Stimulated activated CD4-positive, alpha-beta T cell treated with anti-CD3 and anti-CD28 coated beads, Interleukin-1b, Interleukin-23, amount 100 ng/mL, for 24 hours (primary cell): ENCODE measurements around the gene DNAAF5.

Experiments
- DNase-seq, 4 experiments: peaks; one replicate each; pipeline ENCODE4 v3.0.0-alpha.2; 2020; ENCODE audit warnings: low read depth in 4 of 4, low spot score in 1 of 4

DNAAF5 gene

GRCh38 chr7:706721-707120 is 19.8 kb upstream of the DNAAF5 start:
- no peak for DNase-seq

- no peak for DNase-seq
Measured at GRCh38 chr7:707296-708000, 19.1 kb upstream of the DNAAF5 start.

DNA sequence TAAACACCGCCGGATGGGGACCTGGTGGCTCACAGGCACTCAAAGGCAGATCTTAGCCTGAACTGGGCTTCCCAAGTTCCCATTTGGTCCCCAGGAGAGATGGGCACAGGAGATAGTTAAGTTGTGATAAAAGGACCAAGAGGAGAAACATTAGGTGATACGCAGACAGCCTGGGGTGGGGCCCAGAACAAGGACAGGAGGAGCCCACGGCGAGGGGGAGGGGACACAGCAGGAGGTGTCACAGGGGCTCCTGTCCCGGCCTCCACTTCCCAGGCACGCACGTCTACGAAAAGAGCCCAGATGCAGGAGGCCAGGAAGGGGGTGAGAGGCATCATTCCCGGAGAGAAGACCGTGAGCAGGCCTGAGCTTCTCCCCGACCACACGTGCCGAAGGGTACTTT is 16.3 kb upstream of the DNAAF5 start:
- no peak for DNase-seq

GRCh38 chr7:711093-711921 is 15.2 kb upstream of the DNAAF5 start:
- no peak for DNase-seq

GRCh38 chr7:711922-712380 is 14.5 kb upstream of the DNAAF5 start:
- DNase-seq, result no peak

GRCh38 chr7:712381-713138 is 13.9 kb upstream of the DNAAF5 start:
- DNase-seq, result no peak

GRCh38 chr7:713139-713457 is 13.4 kb upstream of the DNAAF5 start:
- DNase-seq, result no peak

GRCh38 chr7:713488-714230 is 12.8 kb upstream of the DNAAF5 start:
- no peak for DNase-seq

DNA sequence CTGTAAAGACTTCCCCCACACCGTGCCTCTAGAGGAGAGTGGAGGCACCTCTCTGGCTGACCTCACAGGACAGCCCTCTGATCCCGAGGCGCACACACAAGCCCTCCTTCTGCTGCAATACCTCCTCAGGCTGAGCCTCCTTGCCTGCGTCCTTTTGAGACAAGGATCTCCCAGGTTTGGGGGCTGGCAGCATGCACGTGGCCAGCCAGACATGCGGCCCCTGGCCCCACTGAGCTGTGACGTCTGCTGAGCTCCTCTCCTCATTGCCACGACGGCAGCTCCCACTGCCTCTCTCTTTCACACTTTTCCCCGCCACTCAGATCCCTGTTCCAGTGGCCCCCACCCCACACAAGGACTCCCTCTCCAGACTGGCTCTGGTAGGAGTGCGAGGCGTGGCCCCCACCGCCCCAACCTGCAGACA is 12.2 kb upstream of the DNAAF5 start:
- DNase-seq, result no peak

DNA sequence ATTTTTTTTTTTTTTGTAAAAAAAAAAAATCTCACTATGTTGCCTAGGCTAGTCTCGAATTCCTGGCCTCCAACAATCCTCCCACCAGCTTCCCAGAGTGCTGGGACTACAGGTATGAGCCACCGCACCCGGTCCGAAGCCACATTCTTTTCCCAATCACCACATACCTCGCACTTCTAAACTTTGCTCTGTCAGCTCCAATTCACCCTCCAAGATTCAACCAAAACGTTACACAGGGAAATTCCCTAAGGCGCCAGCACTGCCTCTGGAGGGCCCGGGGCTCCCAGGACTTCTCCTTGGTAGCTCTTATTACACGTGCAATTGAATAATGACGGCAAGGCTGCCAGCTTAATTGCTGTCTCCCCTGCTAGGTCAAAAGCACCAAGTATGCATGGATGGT is 10.3 kb upstream of the DNAAF5 start:
- DNase-seq, result no peak

GRCh38 chr7:716636-717035 is 9.9 kb upstream of the DNAAF5 start:
- no peak for DNase-seq

- DNase-seq, result no peak
Measured at GRCh38 chr7:721619-722248, 4.8 kb upstream of the DNAAF5 start.

DNA sequence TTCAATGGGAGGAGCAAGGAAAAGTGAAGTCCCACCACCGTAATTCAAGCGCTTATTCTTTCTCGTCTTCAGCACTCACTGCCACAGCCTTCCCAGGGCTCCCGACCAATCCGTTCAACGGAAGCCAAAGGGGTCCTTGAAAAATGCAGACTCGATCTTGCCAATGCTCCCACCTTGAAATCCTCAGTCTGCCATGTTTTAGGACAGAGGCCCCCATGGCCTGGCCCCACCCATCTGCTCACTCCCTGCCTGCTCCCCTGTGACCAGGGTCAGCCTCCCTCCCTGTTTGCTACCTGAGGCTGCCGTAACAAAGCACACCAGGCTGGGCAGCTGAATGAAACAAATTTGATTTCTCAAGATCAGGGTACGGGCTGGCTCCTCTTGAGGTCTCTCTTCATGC is 3.0 kb upstream of the DNAAF5 start:
- DNase-seq, result no peak

- DNase-seq, result no peak
Measured at GRCh38 chr7:724298-724697, 2.2 kb upstream of the DNAAF5 start.

GRCh38 chr7:725223-726005 is 1.1 kb upstream of the DNAAF5 start:
- no peak for DNase-seq

DNA sequence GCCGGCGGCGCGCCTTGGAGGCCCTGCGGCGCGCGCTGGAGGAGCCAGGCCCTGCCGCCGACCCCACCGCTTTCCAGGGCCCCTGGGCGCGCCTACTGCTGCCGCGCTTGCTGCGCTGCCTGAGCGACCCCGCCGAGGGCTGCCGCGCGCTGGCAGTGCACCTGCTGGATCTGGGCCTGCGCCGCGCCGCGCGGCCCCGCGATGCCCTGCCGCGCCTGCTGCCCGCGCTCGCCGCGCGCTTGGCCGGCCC is 280 bp downstream of the DNAAF5 start:
- no peak for DNase-seq

DNA sequence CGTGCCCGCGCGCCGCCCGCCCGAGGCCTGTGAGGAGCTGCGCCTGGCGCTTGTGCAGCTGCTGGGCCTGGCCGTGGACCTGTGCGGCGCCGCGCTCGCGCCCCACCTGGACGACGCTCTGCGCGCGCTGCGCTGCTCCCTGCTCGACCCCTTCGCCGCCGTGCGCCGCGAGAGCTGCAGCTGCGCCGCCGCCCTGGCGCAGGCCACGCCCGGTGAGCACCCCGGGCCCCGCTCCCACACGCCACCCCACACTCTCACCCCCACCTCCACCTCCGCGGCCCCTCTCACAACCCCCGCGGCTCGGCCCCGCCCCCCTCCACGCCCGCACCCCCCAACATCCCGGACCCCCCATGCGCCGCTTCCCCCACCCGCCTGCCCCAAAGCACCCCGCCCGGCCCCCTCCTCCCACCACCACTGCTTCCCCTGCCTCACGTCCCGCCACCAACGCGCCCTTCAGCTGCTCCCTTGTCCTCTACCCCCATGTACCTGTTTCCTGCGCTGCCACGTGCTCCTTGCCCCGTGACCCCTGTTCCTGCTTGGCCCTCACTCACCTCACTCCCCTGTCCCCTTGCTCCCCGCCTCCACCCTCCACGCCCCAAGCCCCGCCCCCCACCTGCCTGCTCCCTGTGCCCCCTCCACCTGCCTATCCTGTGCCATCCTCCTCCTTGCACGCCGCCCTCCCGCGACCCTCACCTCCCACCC is 756 bp downstream of the DNAAF5 start, which contains the start of gene PRKAR1B:
Gene PRKAR1B, minus strand, starts transcription at position 178 of the 702 bp plus-strand sequence. CDS start 15,776 bp downstream, outside the sequence.
- DNase-seq, result peak in 2 of 4 experiments; percentile 23 to 50

GRCh38 chr7:727806-728460 is 1.4 kb downstream of the DNAAF5 start:
- DNase-seq, result no peak

DNA sequence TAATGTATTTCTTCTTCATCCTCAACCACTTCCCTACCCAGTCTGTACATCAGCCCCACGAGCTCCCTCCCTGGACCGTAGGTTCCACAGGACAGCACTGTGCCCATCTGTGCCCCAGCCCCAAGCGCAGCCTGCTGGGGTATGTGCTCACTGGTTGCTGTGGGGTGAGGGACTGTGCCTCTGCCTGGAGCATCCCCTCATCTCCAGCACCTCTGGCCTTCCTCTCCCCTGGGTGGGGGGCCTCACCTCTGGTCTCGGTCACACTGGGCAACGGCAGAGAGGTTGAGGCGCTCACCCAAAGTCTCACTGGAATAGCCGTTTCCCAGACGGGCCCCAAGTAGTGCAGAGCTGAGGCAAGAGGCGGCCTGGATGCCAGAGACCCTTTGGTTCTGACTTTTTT is 2.1 kb downstream of the DNAAF5 start:
- no peak for DNase-seq
